HepG2 (cell line): Measurements from ENCODE around the gene TTLL4. TPM values are rescaled to one million over a fixed set of nuclear protein-coding genes. Genes with fewer than 3 reads are reported as not detected.

Experiments
- ATAC-seq: fragments of 200-7000 bp; cut with Tn5 transposase; 3 replicates; pipeline ENCODE4 v1.9.1; 2020; ENCODE audit warnings: mild to moderate bottlenecking, moderate library complexity
- BruUV-seq: library from RNA; stranded (reverse); fragments of 400-500 nt; replicated peaks from 2 replicates; lab custom pipeline; 2021; lab: Mats Ljungman, UMichigan
- CTCF ChIA-PET: fragments of 300-600 bp; formaldehyde crosslinking; extraction: SDS; loops from one replicate; lab custom pipeline; 2021; ENCODE audit warnings: low total read pairs, inconsistent platforms, low intra/inter-chr PET ratio; lab: Yijun Ruan, JAX
- POLR2A ChIA-PET: fragments of 350-600 bp; sonication (Branson Sonifier 250); formaldehyde crosslinking; loops from one replicate; lab custom pipeline; 2020; ENCODE audit warnings: antibody characterized with exemption, inconsistent platforms; lab: Yijun Ruan, JAX
- DNase-seq: peaks from one replicate; pipeline ENCODE4 v3.0.0-alpha.2; 2015; ENCODE audit warnings: low spot score
- FAIRE-seq: peaks from 3 replicates; lab custom pipeline; 2011; peaks lifted over from hg19 to GRCh38; lab: Jason Lieb, UNC
- H2AFZ ChIP-seq: one replicate; pipeline ENCODE4 v1.6.1; 2011; ENCODE audit warnings: low read length, inconsistent platforms
- H3K27ac ChIP-seq: fragments of 300-600 bp; 3 replicates; pipeline ENCODE4 v1.8.0; 2011; ENCODE audit warnings: mixed run types, mild to moderate bottlenecking, mixed read lengths, low read length, inconsistent platforms; ENCODE audit not compliant: insufficient read depth; ENCODE audit errors: extremely low read length
- H3K27me3 ChIP-seq, 2 experiments: fragments of 200-600 bp in 1 of 2; 2 replicates in 1 of 2; 3 replicates in 1 of 2; pipeline versions ENCODE4 v1.6.0 to v1.8.0; 2011; ENCODE audit warnings: low read length in 2 of 2, mild to moderate bottlenecking in 2 of 2, moderate library complexity in 2 of 2, inconsistent platforms in 1 of 2; ENCODE audit not compliant: insufficient read depth in 2 of 2, control insufficient read depth in 1 of 2
- H3K36me3 ChIP-seq, 2 experiments: fragments of 200-600 bp in 1 of 2; replicated peaks in 1 of 2; 2 replicates in 1 of 2; 3 replicates in 1 of 2; pipeline versions ENCODE4 v1.5.1 to v1.8.0; 2011; ENCODE audit warnings: low read length in 2 of 2, inconsistent platforms in 1 of 2; ENCODE audit not compliant: insufficient read depth in 2 of 2, control insufficient read depth in 1 of 2
- H3K4me1 ChIP-seq: 2 replicates; pipeline ENCODE4 v1.5.1; 2012; ENCODE audit warnings: low read length, inconsistent platforms; ENCODE audit not compliant: insufficient read depth
- H3K4me2 ChIP-seq: 2 replicates; pipeline ENCODE4 v1.6.0; 2011; ENCODE audit warnings: low read depth, low read length, inconsistent platforms
- H3K4me3 ChIP-seq, 3 experiments: fragments of 200-600 bp in 1 of 3; sonication (generic), shearing (Covaris generic) in 1 of 3; replicated peaks in 1 of 3; 2 replicates each; pipeline ENCODE4 v1.5.1; 2011 to 2016; ENCODE audit warnings: low read length in 3 of 3, inconsistent platforms in 2 of 3, low read depth in 2 of 3, mild to moderate bottlenecking in 2 of 3, control low read depth in 1 of 3, mixed read lengths in 1 of 3; ENCODE audit not compliant: insufficient read depth in 1 of 3
- H3K79me2 ChIP-seq: one replicate; pipeline ENCODE4 v1.6.1; 2011; ENCODE audit warnings: low read length, inconsistent platforms; ENCODE audit not compliant: insufficient read depth
- H3K9ac ChIP-seq: 2 replicates; pipeline ENCODE4 v1.6.0; 2011; ENCODE audit warnings: mild to moderate bottlenecking, low read depth, low read length, inconsistent platforms; ENCODE audit not compliant: insufficient read depth
- H3K9me3 ChIP-seq: 2 replicates; pipeline ENCODE4 v1.5.1; 2012; ENCODE audit warnings: mild to moderate bottlenecking, low read length
- H4K20me1 ChIP-seq: 2 replicates; pipeline ENCODE4 v1.6.0; 2011; ENCODE audit warnings: inconsistent platforms, mild to moderate bottlenecking, low read length, moderate library complexity; ENCODE audit not compliant: insufficient read depth
- JDP2 ChIP-seq: sonication (generic); formaldehyde crosslinking; IDR thresholded peaks from 2 replicates; pipeline ENCODE4 v1.8.1; 2022; ENCODE audit warnings: missing genetic modification reagents, borderline replicate concordance
- WGBS: methylation state at CpG from one replicate; pipeline ENCODE4 v1.1.6; 2017; ENCODE audit warnings: low lambda C conversion rate; 5-methylcytosine and 5-hydroxymethylcytosine counted together
- in situ Hi-C: cut with HindIII; loops from 2 replicates; pipeline ENCODE4 v1.10.0; 2017; ENCODE audit warnings: low pct_unique_long_range_greater_than_20kb; ENCODE audit not compliant: extremely low pct_ligation_motif_present
- intact Hi-C: fragments of 100-400 bp; cut with micrococcal nuclease; formaldehyde crosslinking; loops from one replicate; pipeline ENCODE4 v1.10.0; 2022; ENCODE audit not compliant: unreplicated experiment
- polyA plus RNA-seq, 8 experiments: library from polyadenylated mRNA; depleted of rRNA in 3 of 8; stranded (reverse) in 7 of 8; unstranded in 1 of 8; fragments of >200 nt; fragmentation: Illumina TruSeq in 4 of 8; extraction: Trizol in 4 of 8; gene quantifications; 2 replicates each; pipeline versions ENCODE4 v1.2.1 to v1.2.3, GENCODE V29; 2011 to 2016; ENCODE audit warnings: low read depth in 4 of 8, missing spikeins in 1 of 8, mixed read lengths in 1 of 8; ENCODE audit not compliant: insufficient read depth in 1 of 8
- total RNA-seq, 5 experiments: library from RNA; depleted of rRNA; stranded (reverse); fragments of >200 nt; fragmentation: Illumina TruSeq; extraction: Trizol; gene quantifications; 2 replicates each; pipeline ENCODE4 v1.2.3, GENCODE V29; 2016; ENCODE audit warnings: low read depth in 1 of 5
- TF ChIP-seq, protein P1 (sequence below): sonication (generic); formaldehyde crosslinking; IDR thresholded peaks from 2 replicates; pipeline ENCODE4 v1.5.0; 2020; ENCODE audit warnings: mild to moderate bottlenecking, missing genetic modification reagents

Gene TTLL4
- total and polyA plus RNA-seq, 2 of the 13 experiments (the other 11 are each of a cell fraction or from before 2014, with no cell fraction given), result 77.5 to 84.6 TPM

GRCh38 chr2:218729640-218730039, 19.0 kb downstream of the TTLL4 start:
- H3K9me3 ChIP-seq, result peaks cover 27% of the 10 kb centered on the region
- intact Hi-C loops (loop anchor here (5.0 kb wide), 1 partner anchor 78 kb away; no protein-coding TSS in a partner anchor), in situ Hi-C loops (loop anchor here (25.0 kb wide), 1 partner anchor 108 kb away; the partner anchor contains the start of gene PRKAG3)
- FAIRE-seq (no peak), ATAC-seq (no peak), DNase-seq (no peak)
- BruUV-seq, result no TSS peak
- H3K36me3 ChIP-seq, result peaks cover 6 to 25% of the 10 kb centered on the region in 2 experiments; a peak in 4 of 5 replicates
- no peak overlapping the region for H3K4me3 ChIP-seq
- H3K4me1 ChIP-seq, result peaks cover 57% of the 10 kb centered on the region
- 95% methylated on average over 3 of the region's 3 CpGs for WGBS
- CTCF ChIA-PET, result interaction anchor here (6.7 kb wide), 1 partner anchor 119 kb away, joined by 241 read pairs; no protein-coding TSS in a partner anchor
- peaks cover 75% of the 10 kb centered on the region for H3K79me2 ChIP-seq
- no peaks in the 10 kb centered on the region for H4K20me1 ChIP-seq
- POLR2A ChIA-PET, result interaction anchor here (5.3 to 5.8 kb wide), 3 partner anchors 17 to 52 kb away, joined by 47 to 104 read pairs (median 90); partner anchors contain the start of gene CYP27A1
- no peak for TF ChIP-seq JDP2 (CRISPR knock-in tag)
- TF ChIP-seq, protein P1, sequence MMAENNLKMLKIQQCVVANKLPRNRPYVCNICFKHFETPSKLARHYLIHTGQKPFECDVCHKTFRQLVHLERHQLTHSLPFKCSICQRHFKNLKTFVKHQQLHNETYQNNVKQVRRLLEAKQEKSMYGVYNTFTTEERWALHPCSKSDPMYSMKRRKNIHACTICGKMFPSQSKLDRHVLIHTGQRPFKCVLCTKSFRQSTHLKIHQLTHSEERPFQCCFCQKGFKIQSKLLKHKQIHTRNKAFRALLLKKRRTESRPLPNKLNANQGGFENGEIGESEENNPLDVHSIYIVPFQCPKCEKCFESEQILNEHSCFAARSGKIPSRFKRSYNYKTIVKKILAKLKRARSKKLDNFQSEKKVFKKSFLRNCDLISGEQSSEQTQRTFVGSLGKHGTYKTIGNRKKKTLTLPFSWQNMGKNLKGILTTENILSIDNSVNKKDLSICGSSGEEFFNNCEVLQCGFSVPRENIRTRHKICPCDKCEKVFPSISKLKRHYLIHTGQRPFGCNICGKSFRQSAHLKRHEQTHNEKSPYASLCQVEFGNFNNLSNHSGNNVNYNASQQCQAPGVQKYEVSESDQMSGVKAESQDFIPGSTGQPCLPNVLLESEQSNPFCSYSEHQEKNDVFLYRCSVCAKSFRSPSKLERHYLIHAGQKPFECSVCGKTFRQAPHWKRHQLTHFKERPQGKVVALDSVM (CRISPR knock-in tag), result peak; percentile 60; the same call in 1 of the 2 replicates
- H3K27me3 ChIP-seq, result no peaks in the 10 kb centered on the region
- no peak overlapping the region for H3K4me2 ChIP-seq
- H3K9ac ChIP-seq, result no peak overlapping the region
- H3K27ac ChIP-seq, result no peak overlapping the region
- H2AFZ ChIP-seq, result no peak overlapping the region
